Right atrium auricular region (tissue), 2 donors: ENCODE measurements around the gene ARHGEF28. TPM values are rescaled to one million over a fixed set of nuclear protein-coding genes. Genes with fewer than 3 reads are reported as not detected.

Source experiments
- DNase-seq: peaks from one replicate; pipeline ENCODE4 v3.0.0-alpha.2; 2019; ENCODE audit warnings: low spot score
- H3K27ac ChIP-seq, 2 donors: fragments of 200-600 bp; sonication (generic); 1 replicate in 1 of 2; 2 replicates in 1 of 2; pipeline ENCODE4 v1.5.1; 2016 to 2019
- H3K27me3 ChIP-seq, 2 donors: fragments of 200-600 bp; sonication (generic); one replicate each; pipeline versions ENCODE4 v1.5.1 to v1.6.0; 2017 to 2019
- H3K36me3 ChIP-seq: fragments of 200-600 bp; sonication (generic); one replicate; pipeline ENCODE4 v1.5.1; 2016
- H3K4me1 ChIP-seq, 2 donors: fragments of 200-600 bp; sonication (generic); one replicate each; pipeline versions ENCODE4 v1.5.1 to v1.6.0; 2017 to 2019
- H3K4me3 ChIP-seq, 2 donors: fragments of 200-600 bp; sonication (generic); 1 replicate in 1 of 2; 2 replicates in 1 of 2; pipeline ENCODE4 v1.5.1; 2017 to 2019; ENCODE audit warnings: mild to moderate bottlenecking in 1 of 2, moderate library complexity in 1 of 2
- H3K9me3 ChIP-seq, 2 donors: fragments of 200-600 bp; sonication (generic); one replicate each; pipeline ENCODE4 v1.5.1; 2019
- CTCF ChIP-seq, 2 donors: fragments of 200-600 bp; sonication (generic); IDR thresholded peaks; one replicate each; pipeline ENCODE4 v1.5.1; 2019; ENCODE audit warnings: antibody characterized with exemption in 2 of 2
- total RNA-seq, 2 donors: library from RNA; depleted of rRNA; stranded (reverse); fragments of >200 nt; gene quantifications; one replicate each; pipeline ENCODE4 v1.1.0, GENCODE V29; 2016

ARHGEF28 gene
- total RNA-seq, 2 donors from 2014 or later: 1.0 to 2.9 TPM

DNA sequence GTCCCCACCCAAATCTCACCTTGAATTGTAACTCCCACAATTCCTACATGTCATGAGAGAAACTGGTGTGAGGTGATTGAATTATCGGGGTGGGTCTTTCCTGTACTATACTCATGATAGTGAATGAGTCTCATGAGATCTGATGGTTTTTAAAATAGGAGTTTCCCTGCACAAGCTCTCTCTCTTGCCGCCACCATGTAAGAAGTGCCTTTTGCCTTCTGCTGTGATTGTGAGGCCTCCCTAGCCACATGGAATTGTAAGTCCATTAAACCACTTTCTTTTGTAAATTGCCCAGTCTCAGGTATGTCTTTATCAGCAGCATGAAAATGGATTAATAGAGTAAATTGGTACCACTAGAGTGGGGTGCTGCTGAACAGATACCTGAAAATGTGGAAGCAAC lies 140.9 kb downstream of the ARHGEF28 start:
- Histone ChIP-seq H3K4me3 (no peak overlapping the region), H3K9me3 (peaks cover 0 to 7% of the 10 kb centered on the region in 2 donors), H3K27ac (no peak overlapping the region), H3K4me1 (no peaks in the 10 kb centered on the region), H3K27me3 (no peaks in the 10 kb centered on the region), H3K36me3 (no peaks in the 10 kb centered on the region)
- TF ChIP-seq CTCF (IDR thresholded peaks at IDR 0.05): no peak
- no peak for DNase-seq

DNA sequence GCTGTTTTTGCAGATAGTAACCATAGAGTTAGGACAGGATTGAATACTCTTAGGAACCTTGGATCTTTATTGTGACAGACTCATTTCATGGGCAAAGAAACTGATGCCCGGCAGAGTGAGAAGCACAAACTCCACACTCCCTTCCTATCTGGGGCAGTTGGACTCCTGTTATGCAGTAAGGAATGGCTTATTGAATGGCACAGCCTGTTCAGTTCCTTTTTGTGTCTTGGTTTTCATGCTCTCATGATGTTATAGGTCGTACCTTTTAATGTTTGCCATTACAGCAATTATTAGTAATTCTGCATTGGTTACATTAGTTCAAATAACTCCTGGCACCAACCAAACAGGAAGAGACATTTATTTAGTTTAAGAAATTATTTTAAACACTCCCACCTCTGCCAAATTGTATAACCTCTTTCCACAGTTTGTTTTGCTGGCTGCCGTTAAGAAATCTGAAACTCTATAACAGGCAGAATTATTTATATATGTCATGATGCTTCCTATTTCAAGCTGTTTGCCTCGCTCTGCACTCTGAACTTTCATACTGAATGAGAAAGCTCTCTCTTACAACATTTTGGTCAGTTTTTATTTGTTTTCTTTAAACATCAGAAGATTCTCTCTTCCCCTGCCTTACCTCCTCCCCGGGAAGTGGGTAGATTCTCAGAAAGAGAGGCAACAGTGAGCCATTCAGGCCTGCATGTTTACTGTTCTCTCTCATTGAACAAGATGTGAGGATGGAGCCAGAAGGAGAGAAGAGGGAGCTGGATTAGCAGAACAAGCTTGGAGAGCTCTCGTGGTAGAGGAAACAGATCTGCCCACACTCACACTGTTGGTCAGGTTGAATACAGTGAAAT lies 144.4 kb downstream of the ARHGEF28 start:
- no peak for TF ChIP-seq CTCF (IDR thresholded peaks at IDR 0.05)
- Histone ChIP-seq H3K27ac (no peak overlapping the region), H3K4me3 (no peak overlapping the region), H3K4me1 (no peaks in the 10 kb centered on the region), H3K36me3 (no peaks in the 10 kb centered on the region), H3K27me3 (no peaks in the 10 kb centered on the region), H3K9me3 (peaks cover 0 to 7% of the 10 kb centered on the region in 2 donors)
- no peak for DNase-seq

DNA sequence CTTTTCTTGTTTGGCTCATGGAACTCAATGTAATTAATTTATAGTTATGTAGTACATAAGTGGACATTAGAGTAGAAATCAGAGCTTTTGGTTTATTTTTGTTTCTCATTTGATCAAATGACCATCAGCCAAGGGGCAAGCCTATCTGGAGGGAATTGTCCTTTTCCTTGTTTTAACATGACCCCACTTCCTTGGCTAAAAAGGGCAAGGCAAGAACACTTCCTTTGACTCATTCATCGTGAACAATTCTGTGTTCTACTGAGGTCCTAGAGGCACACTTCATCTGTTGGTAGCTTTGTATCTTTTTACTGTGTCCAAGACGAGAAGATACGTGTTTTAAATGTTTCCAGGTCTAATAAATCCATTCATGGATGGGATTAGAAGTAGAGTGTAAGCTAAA lies 148.9 kb downstream of the ARHGEF28 start:
- Histone ChIP-seq H3K9me3 (no peaks in the 10 kb centered on the region), H3K27me3 (no peaks in the 10 kb centered on the region), H3K4me1 (no peaks in the 10 kb centered on the region), H3K4me3 (no peak overlapping the region), H3K36me3 (no peaks in the 10 kb centered on the region), H3K27ac (no peak overlapping the region)
- no peak for DNase-seq
- TF ChIP-seq CTCF (IDR thresholded peaks at IDR 0.05): no peak

GRCh38 chr5:73776405-73776804 lies 150.4 kb downstream of the ARHGEF28 start:
- Histone ChIP-seq H3K36me3 (no peaks in the 10 kb centered on the region), H3K4me3 (no peak overlapping the region), H3K27ac (no peak overlapping the region), H3K4me1 (no peaks in the 10 kb centered on the region), H3K9me3 (no peaks in the 10 kb centered on the region), H3K27me3 (no peaks in the 10 kb centered on the region)
- no peak for TF ChIP-seq CTCF (IDR thresholded peaks at IDR 0.05)
- DNase-seq: no peak

GRCh38 chr5:73777192-73777591 lies 151.2 kb downstream of the ARHGEF28 start:
- H3K27me3 ChIP-seq: no peaks in the 10 kb centered on the region
- no peak for DNase-seq
- H3K4me1 ChIP-seq: no peaks in the 10 kb centered on the region

More at GRCh38 chr5:73777192-73777591, 151.2 kb downstream of the ARHGEF28 start:
- Histone ChIP-seq H3K9me3 (no peaks in the 10 kb centered on the region), H3K4me3 (no peak overlapping the region), H3K36me3 (no peaks in the 10 kb centered on the region), H3K27ac (no peak overlapping the region)
- no peak for TF ChIP-seq CTCF (IDR thresholded peaks at IDR 0.05)
